IMR-90 (cell line): ENCODE data around the gene TXNRD1. TPM values are rescaled to one million over a fixed set of nuclear protein-coding genes. Genes with fewer than 3 reads are reported as not detected.
"Not testable (repeated sequence)": the region's sequence is repeated elsewhere in the genome, so short reads cannot be mapped to it uniquely, and the experiment has no call there.

Experiments used
- ATAC-seq: fragments of 200-7000 bp; cut with Tn5 transposase; 2 replicates; pipeline ENCODE4 v1.9.1; 2020; ENCODE audit warnings: low read depth, mild to moderate bottlenecking, moderate library complexity
- BruUV-seq: library from RNA; stranded (reverse); fragments of 400-500 nt; replicated peaks from 2 replicates; lab custom pipeline; 2021; lab: Mats Ljungman, UMichigan
- CTCF ChIA-PET: fragments of 300-600 bp; formaldehyde crosslinking; extraction: SDS; loops from one replicate; lab custom pipeline; 2021; ENCODE audit warnings: antibody characterized with exemption; lab: Yijun Ruan, JAX
- POLR2A ChIA-PET: fragments of 300-600 bp; sonication (Branson Sonifier 250); formaldehyde crosslinking; loops from one replicate; lab custom pipeline; 2022; ENCODE audit warnings: antibody characterized with exemption; ENCODE audit not compliant: unreplicated experiment; lab: Charles Lee
- DNase-seq: peaks from one replicate; pipeline ENCODE4 v3.0.0; 2013
- H2AFZ ChIP-seq: replicated peaks from 2 replicates; pipeline ENCODE3; 2013; ENCODE audit warnings: low read length, mild to moderate bottlenecking; ENCODE audit not compliant: poor library complexity
- H2AK5ac ChIP-seq: 2 replicates; pipeline ENCODE4 v1.6.1; 2013; ENCODE audit warnings: low read depth, low read length, inconsistent platforms
- H2AK9ac ChIP-seq: replicated peaks from 2 replicates; pipeline ENCODE3; 2013; ENCODE audit warnings: mild to moderate bottlenecking, low read depth, low read length, moderate library complexity; ENCODE audit not compliant: poor library complexity
- H2BK120ac ChIP-seq: 2 replicates; pipeline ENCODE4 v1.6.1; 2013; ENCODE audit warnings: low read depth, low read length, inconsistent platforms
- H2BK15ac ChIP-seq: 3 replicates; pipeline ENCODE4 v1.6.1; 2013; ENCODE audit warnings: low read depth, low read length, inconsistent platforms
- H2BK20ac ChIP-seq: 2 replicates; pipeline ENCODE4 v1.6.1; 2013; ENCODE audit warnings: low read depth, mild to moderate bottlenecking, inconsistent platforms, low read length, moderate library complexity
- H2BK5ac ChIP-seq: 2 replicates; pipeline ENCODE4 v1.6.1; 2013; ENCODE audit warnings: mild to moderate bottlenecking, low read depth, low read length, inconsistent platforms; ENCODE audit not compliant: poor library complexity, severe bottlenecking
- H3K14ac ChIP-seq: replicated peaks from 2 replicates; pipeline ENCODE4 v1.6.1; 2013; ENCODE audit warnings: low read depth, low read length, inconsistent platforms
- H3K18ac ChIP-seq: 2 replicates; pipeline ENCODE4 v1.6.1; 2013; ENCODE audit warnings: low read depth, low read length, control low read depth
- H3K23ac ChIP-seq: 2 replicates; pipeline ENCODE4 v1.6.1; 2013; ENCODE audit warnings: low read depth, low read length, inconsistent platforms
- H3K27ac ChIP-seq: 2 replicates; pipeline ENCODE4 v1.5.1; 2013; ENCODE audit warnings: mild to moderate bottlenecking, control low read depth, low read length; ENCODE audit not compliant: insufficient read depth
- H3K27me3 ChIP-seq: 2 replicates; pipeline ENCODE4 v1.6.1; 2013; ENCODE audit warnings: low read length; ENCODE audit not compliant: control insufficient read depth, insufficient read depth
- H3K36me3 ChIP-seq: 2 replicates; pipeline ENCODE4 v1.6.1; 2013; ENCODE audit warnings: low read length, mixed read lengths; ENCODE audit not compliant: control insufficient read depth, insufficient read depth
- H3K4ac ChIP-seq: 2 replicates; pipeline ENCODE4 v1.6.1; 2013; ENCODE audit warnings: low read depth, low read length, inconsistent platforms
- H3K4me1 ChIP-seq: 2 replicates; pipeline ENCODE4 v1.6.1; 2013; ENCODE audit warnings: low read length, mixed read lengths; ENCODE audit not compliant: control insufficient read depth, insufficient read depth
- H3K4me2 ChIP-seq: 2 replicates; pipeline ENCODE4 v1.6.1; 2013; ENCODE audit warnings: low read depth, mild to moderate bottlenecking, control low read depth, low read length, moderate library complexity
- H3K4me3 ChIP-seq: 2 replicates; pipeline ENCODE4 v1.5.1; 2013; ENCODE audit warnings: low read depth, mild to moderate bottlenecking, control low read depth, low read length, moderate library complexity; ENCODE audit not compliant: insufficient read depth
- H3K56ac ChIP-seq: 2 replicates; pipeline ENCODE4 v1.6.1; 2013; ENCODE audit warnings: low read length, inconsistent platforms; ENCODE audit not compliant: insufficient read depth; ENCODE audit errors: extremely low read depth
- H3K79me1 ChIP-seq, 2 experiments: 2 replicates each; pipeline ENCODE4 v1.6.1; 2013; ENCODE audit warnings: low read length in 2 of 2, inconsistent platforms in 1 of 2, low read depth in 1 of 2
- H3K9ac ChIP-seq: 2 replicates; pipeline ENCODE4 v1.6.1; 2013; ENCODE audit warnings: low read depth, low read length, control low read depth
- H3K9me1 ChIP-seq: 2 replicates; pipeline ENCODE4 v1.6.1; 2013; ENCODE audit warnings: low read length, inconsistent platforms; ENCODE audit not compliant: insufficient read depth
- H3K9me3 ChIP-seq: 2 replicates; pipeline ENCODE4 v1.6.1; 2013; ENCODE audit warnings: low read length; ENCODE audit not compliant: control insufficient read depth, insufficient read depth
- H4K20me1 ChIP-seq: 2 replicates; pipeline ENCODE4 v1.6.1; 2013; ENCODE audit warnings: low read length, inconsistent platforms; ENCODE audit not compliant: insufficient read depth
- H4K5ac ChIP-seq: 2 replicates; pipeline ENCODE4 v1.6.1; 2013; ENCODE audit warnings: mild to moderate bottlenecking, low read depth, low read length, control low read depth
- H4K8ac ChIP-seq, 2 experiments: 2 replicates each; pipeline ENCODE4 v1.6.1; 2013; ENCODE audit warnings: low read depth in 2 of 2, low read length in 2 of 2, control low read depth in 1 of 2, inconsistent platforms in 1 of 2
- H4K91ac ChIP-seq: 2 replicates; pipeline ENCODE4 v1.6.1; 2013; ENCODE audit warnings: low read depth, low read length, inconsistent platforms; ENCODE audit not compliant: insufficient read depth
- WGBS, 2 experiments: methylation state at CpG; one replicate each; pipeline versions ENCODE4 v1.1.5 to v1.1.7; 2013; ENCODE audit warnings: missing lambda C conversion rate in 2 of 2; ENCODE audit not compliant: insufficient read length in 1 of 2; ENCODE audit errors: extremely low coverage in 2 of 2; 5-methylcytosine and 5-hydroxymethylcytosine counted together
- dilution Hi-C: fragments of 300-500 bp; cut with HindIII; formaldehyde crosslinking; loops from one replicate; pipeline ENCODE4 v1.14.3; 2018; ENCODE audit warnings: low sequenced_read_pairs; ENCODE audit not compliant: unreplicated experiment
- in situ Hi-C: fragments of 300-500 bp; cut with MboI; formaldehyde crosslinking; loops from 3 replicates; pipeline ENCODE4 v1.14.3; 2019; ENCODE audit warnings: low sequenced_read_pairs, inconsistent platforms, mixed read lengths
- intact Hi-C: fragments of 100-400 bp; cut with micrococcal nuclease; formaldehyde crosslinking; loops from 2 replicates; pipeline ENCODE4 v1.10.0; 2022
- polyA plus RNA-seq, 3 experiments: library from polyadenylated mRNA; depleted of rRNA; stranded (reverse); fragments of >200 nt; gene quantifications; 2 replicates each; pipeline ENCODE4 v1.2.3, GENCODE V29; 2012; ENCODE audit warnings: low replicate concordance in 1 of 3
- total RNA-seq: library from RNA; depleted of rRNA; stranded (reverse); fragments of >200 nt; gene quantifications from 2 replicates; pipeline ENCODE4 v1.2.3, GENCODE V29; 2012; rRNA removed

TXNRD1 gene
- total and polyA plus RNA-seq, 2 of the 4 experiments (the other 2 are of a cell fraction) = 379 to 582 TPM

DNA sequence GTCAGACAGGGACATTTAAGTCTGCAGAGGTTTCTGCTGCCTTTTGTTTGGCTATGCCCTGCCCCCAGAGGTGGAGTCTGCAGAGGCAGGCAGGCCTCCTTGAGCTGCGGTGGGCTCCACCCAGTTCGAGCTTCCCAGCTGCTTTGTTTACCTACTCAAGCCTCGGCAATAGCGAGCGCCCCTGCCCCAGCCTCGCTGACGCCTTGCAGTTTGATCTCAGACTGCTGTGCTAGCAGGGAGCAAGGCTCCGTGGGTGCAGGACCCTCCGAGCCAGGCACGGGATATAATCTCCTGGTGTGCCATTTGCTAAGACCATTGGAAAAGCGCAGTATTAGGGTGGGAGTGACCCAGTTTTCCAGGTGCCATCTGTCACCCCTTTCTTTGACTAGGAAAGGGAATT, 178.5 kb downstream of the TXNRD1 start:
- H2BK5ac ChIP-seq, H2AFZ ChIP-seq, dilution Hi-C loops, H4K91ac ChIP-seq, H3K9ac ChIP-seq, H3K4me1 ChIP-seq, BruUV-seq, in situ Hi-C loops, H2BK15ac ChIP-seq, H3K14ac ChIP-seq, H3K56ac ChIP-seq, H3K9me3 ChIP-seq, H3K18ac ChIP-seq, H4K5ac ChIP-seq, H2AK9ac ChIP-seq, DNase-seq, POLR2A ChIA-PET, H3K4me3 ChIP-seq, H3K9me1 ChIP-seq, CTCF ChIA-PET, H2BK20ac ChIP-seq, H3K27me3 ChIP-seq, H3K4ac ChIP-seq, intact Hi-C loops, H3K79me1 ChIP-seq, H2BK120ac ChIP-seq, H4K20me1 ChIP-seq, H3K4me2 ChIP-seq, H2AK5ac ChIP-seq, H3K27ac ChIP-seq, ATAC-seq, H4K8ac ChIP-seq, H3K23ac ChIP-seq, H3K36me3 ChIP-seq: not testable (repeated sequence)
- 100% methylated on average over 1 of the region's 11 CpGs; no CpG with 5 or more reads in 1 of the 2 experiments for WGBS, 2 experiments

Other genes starting within 250 kb of the TXNRD1 start
- 14.0 and 24.2 TPM in 2 replicates for gene TDG, start 249.9 kb upstream of the TXNRD1 start, total RNA-seq
- 11.5 and 14.7 TPM in 2 replicates for gene TDG, start 249.9 kb upstream of the TXNRD1 start, polyA plus RNA-seq (2012; rRNA removed)
- 30.8 and 33.5 TPM in 2 replicates for gene GLT8D2, start 165.6 kb upstream of the TXNRD1 start, total RNA-seq
- gene GLT8D2, start 165.6 kb upstream of the TXNRD1 start, polyA plus RNA-seq (2012; rRNA removed) = 43.3 and 47.9 TPM in 2 replicates
- gene HCFC2, start 151.2 kb upstream of the TXNRD1 start, total RNA-seq = 33.3 and 34.2 TPM in 2 replicates
- 10.7 and 12.0 TPM in 2 replicates for gene HCFC2, start 151.2 kb upstream of the TXNRD1 start, polyA plus RNA-seq (2012; rRNA removed)
- gene NFYB, start 77.6 kb upstream of the TXNRD1 start, total RNA-seq = 22.2 and 31.4 TPM in 2 replicates
- 19.8 and 28.4 TPM in 2 replicates for gene NFYB, start 77.6 kb upstream of the TXNRD1 start, polyA plus RNA-seq (2012; rRNA removed)
- 4.1 and 6.9 TPM in 2 replicates for gene EID3, start 88.0 kb downstream of the TXNRD1 start, total RNA-seq
- 2.0 and 2.2 TPM in 2 replicates for gene EID3, start 88.0 kb downstream of the TXNRD1 start, polyA plus RNA-seq (2012; rRNA removed)
- 1.4 TPM in 2 replicates for gene CHST11, start 241.2 kb downstream of the TXNRD1 start, total RNA-seq
- gene CHST11, start 241.2 kb downstream of the TXNRD1 start, polyA plus RNA-seq (2012; rRNA removed) = 2.7 and 4.3 TPM in 2 replicates